GM23338 (cell line): ENCODE data around the gene CORO2A. TPM values are rescaled to one million over a fixed set of nuclear protein-coding genes. Genes with fewer than 3 reads are reported as not detected.

Source experiments
- ATAC-seq: fragments of 200-7000 bp; cut with Tn5 transposase; 3 replicates; pipeline ENCODE4 v1.9.1; 2020
- DNase-seq: peaks from one replicate; pipeline ENCODE4 v3.0.0-alpha.2; 2015; ENCODE audit warnings: low spot score
- H2AFZ ChIP-seq: fragments of 200-600 bp; sonication (generic); 2 replicates; pipeline ENCODE4 v1.8.0; 2016; ENCODE audit warnings: antibody characterized with exemption, mild to moderate bottlenecking, moderate library complexity
- H3F3A ChIP-seq: fragments of 200-600 bp; sonication (generic); replicated peaks from 2 replicates; pipeline ENCODE4 v1.8.0; 2017; ENCODE audit warnings: antibody characterized with exemption, mixed run types, low read depth
- H3K27ac ChIP-seq: fragments of 200-600 bp; sonication (generic); 2 replicates; pipeline ENCODE4 v1.6.1; 2016; ENCODE audit warnings: low read depth
- H3K27me3 ChIP-seq: fragments of 200-600 bp; sonication (generic); 2 replicates; pipeline ENCODE4 v1.8.0; 2016; ENCODE audit warnings: mild to moderate bottlenecking, mixed run types, moderate library complexity; ENCODE audit not compliant: insufficient read depth
- H3K36me3 ChIP-seq: fragments of 200-600 bp; sonication (generic); 2 replicates; pipeline ENCODE4 v1.8.0; 2016; ENCODE audit warnings: mild to moderate bottlenecking; ENCODE audit not compliant: insufficient read depth
- H3K4me1 ChIP-seq: fragments of 200-600 bp; sonication (generic); 2 replicates; pipeline ENCODE4 v1.8.0; 2016; ENCODE audit warnings: mild to moderate bottlenecking, moderate library complexity; ENCODE audit not compliant: insufficient read depth
- H3K4me2 ChIP-seq: fragments of 200-600 bp; sonication (generic); 2 replicates; pipeline ENCODE4 v1.7.1; 2017; ENCODE audit warnings: mixed run types
- H3K4me3 ChIP-seq: fragments of 200-600 bp; sonication (generic); 2 replicates; pipeline ENCODE4 v1.6.1; 2016; ENCODE audit warnings: mixed run types
- H3K79me2 ChIP-seq: fragments of 200-600 bp; sonication (generic); replicated peaks from 2 replicates; pipeline ENCODE4 v1.8.0; 2017; ENCODE audit warnings: mild to moderate bottlenecking; ENCODE audit not compliant: insufficient read depth
- H3K9me2 ChIP-seq: fragments of 200-600 bp; sonication (generic); 2 replicates; pipeline ENCODE4 v1.8.0; 2017; ENCODE audit not compliant: insufficient read depth
- H4K20me1 ChIP-seq: fragments of 200-600 bp; sonication (generic); replicated peaks from 2 replicates; pipeline ENCODE4 v1.8.0; 2017; ENCODE audit warnings: mild to moderate bottlenecking; ENCODE audit not compliant: insufficient read depth
- H3K27ac Mint-ChIP-seq: 2 replicates; pipeline ENCODE4 v1.8.0; 2020; ENCODE audit warnings: inconsistent platforms, mild to moderate bottlenecking, moderate library complexity, mixed read lengths
- H3K27me3 Mint-ChIP-seq: 3 replicates; pipeline ENCODE4 v1.8.0; 2022; ENCODE audit warnings: low read depth, mild to moderate bottlenecking, moderate library complexity, mixed read lengths, inconsistent platforms; ENCODE audit not compliant: insufficient read depth, poor library complexity
- H3K36me3 Mint-ChIP-seq: 3 replicates; pipeline ENCODE4 v1.8.0; 2021; ENCODE audit warnings: low read depth, mild to moderate bottlenecking, inconsistent platforms, moderate library complexity, mixed read lengths
- H3K4me1 Mint-ChIP-seq: 3 replicates; pipeline ENCODE4 v1.8.0; 2020; ENCODE audit warnings: mild to moderate bottlenecking, inconsistent platforms, mixed read lengths
- H3K4me3 Mint-ChIP-seq: 3 replicates; pipeline ENCODE4 v1.8.0; 2021; ENCODE audit warnings: moderate library complexity, mild to moderate bottlenecking, inconsistent platforms, mixed read lengths
- H3K9me3 Mint-ChIP-seq: 3 replicates; pipeline ENCODE4 v1.8.0; 2020; ENCODE audit warnings: moderate library complexity, mild to moderate bottlenecking, inconsistent platforms, mixed read lengths
- CREB1 ChIP-seq: fragments of 250-450 bp; sonication (Bioruptor Pico); IDR thresholded peaks from 2 replicates; pipeline ENCODE4 v1.5.0; 2020; ENCODE audit warnings: low read depth, mild to moderate bottlenecking, moderate library complexity
- ETS1 ChIP-seq: IDR thresholded peaks from 2 replicates; pipeline ENCODE4 v1.6.1; 2016; ENCODE audit warnings: antibody characterized with exemption
- EZH2phosphoT487 ChIP-seq: fragments of 200-600 bp; sonication (generic); IDR thresholded peaks from one replicate; pipeline ENCODE4 v1.8.1; 2018; ENCODE audit warnings: antibody characterized with exemption; ENCODE audit not compliant: unreplicated experiment
- NANOG ChIP-seq: IDR thresholded peaks from 2 replicates; pipeline ENCODE4 v1.6.1; 2016; ENCODE audit warnings: antibody characterized with exemption, borderline replicate concordance
- POLR2AphosphoS5 ChIP-seq: IDR thresholded peaks from 2 replicates; pipeline ENCODE4 v1.6.1; 2016; ENCODE audit warnings: antibody characterized with exemption, low read depth
- STAT1 ChIP-seq: IDR thresholded peaks from one replicate; pipeline ENCODE4 v1.6.1; 2016; ENCODE audit warnings: antibody characterized with exemption; ENCODE audit not compliant: unreplicated experiment
- ZNF114 ChIP-seq: fragments of 250-450 bp; sonication (Bioruptor Pico); IDR thresholded peaks from 2 replicates; pipeline ENCODE4 v1.5.0; 2020; ENCODE audit warnings: mild to moderate bottlenecking, moderate library complexity
- ZNF462 ChIP-seq: fragments of 250-450 bp; sonication (Bioruptor Pico); IDR thresholded peaks from 2 replicates; pipeline ENCODE4 v1.5.0; 2020; ENCODE audit warnings: mild to moderate bottlenecking, moderate library complexity
- polyA plus RNA-seq: library from polyadenylated mRNA; unstranded; fragments of >200 nt; fragmentation: Nextera tagmentation; extraction: Ambion mirVana; gene quantifications from 2 replicates; pipeline ENCODE4 v1.2.1, GENCODE V29; 2016
- total RNA-seq: library from RNA; depleted of rRNA; stranded (reverse); fragments of >200 nt; shearing (Covaris generic); gene quantifications from 2 replicates; pipeline ENCODE4 v1.2.3, GENCODE V29; 2014

CORO2A gene
- total and polyA plus RNA-seq, 2 experiments from 2014 or later, result 12.9 to 27.6 TPM

- TF ChIP-seq ZNF462 (CRISPR knock-in tag) (no peak), EZH2phosphoT487 (no peak), ZNF114 (CRISPR knock-in tag) (no peak)
Observed at GRCh38 chr9:98171176-98171925, 21.1 kb downstream of the CORO2A start (continued).

- DNase-seq (peak; percentile 79), ATAC-seq (peak; percentile 62)
- Mint-ChIP-seq H3K9me3 (no peaks in the 10 kb centered on the region), H3K4me3 (peak overlapping the region; percentile 32; the same call in 2 of the 3 replicates), H3K27me3 (peaks cover 16% of the 10 kb centered on the region), H3K36me3 (no peaks in the 10 kb centered on the region), H3K4me1 (peaks cover 70% of the 10 kb centered on the region), H3K27ac (peak overlapping the region; percentile 71; the same call in 1 of the 2 replicates)
- Histone ChIP-seq H2AFZ (no peak overlapping the region), H3F3A (peaks cover 6% of the 10 kb centered on the region; the same call in 1 of the 2 replicates), H4K20me1 (peaks cover 17% of the 10 kb centered on the region; the same call in 1 of the 2 replicates), H3K27me3 (no peaks in the 10 kb centered on the region), H3K79me2 (peaks cover 24% of the 10 kb centered on the region), H3K4me1 (peaks cover 33% of the 10 kb centered on the region), H3K27ac (peak overlapping the region; percentile 69; the same call in 1 of the 2 replicates), H3K36me3 (no peaks in the 10 kb centered on the region), H3K9me2 (no peaks in the 10 kb centered on the region), H3K4me3 (peak overlapping the region; percentile 30; the same call in 1 of the 2 replicates), H3K4me2 (peak overlapping the region; percentile 73)
- TF ChIP-seq CREB1 (CRISPR knock-in tag), result no peak
- TF ChIP-seq STAT1, result no peak
- no peak for TF ChIP-seq EZH2phosphoT487
- no peak for TF ChIP-seq POLR2AphosphoS5
- TF ChIP-seq NANOG, result no peak
- no peak for TF ChIP-seq ETS1
Observed at GRCh38 chr9:98168941-98169488, 23.4 kb downstream of the CORO2A start.
